Mucosa of rectum (tissue), 2 donors: Measurements from ENCODE around the gene SETMAR.

Experiments
- H3K27ac ChIP-seq, 2 donors: one replicate each; pipeline ENCODE4 v1.7.0; 2013; ENCODE audit warnings: inconsistent platforms in 2 of 2, low read depth in 2 of 2, low read length in 2 of 2
- H3K27me3 ChIP-seq, 2 donors: one replicate each; pipeline ENCODE4 v1.7.0; 2013; ENCODE audit warnings: low read length in 2 of 2; ENCODE audit not compliant: control insufficient read depth in 2 of 2, insufficient read depth in 2 of 2
- H3K36me3 ChIP-seq, 2 donors: one replicate each; pipeline ENCODE4 v1.7.0; 2013; ENCODE audit warnings: low read length in 2 of 2; ENCODE audit not compliant: control insufficient read depth in 2 of 2, insufficient read depth in 2 of 2
- H3K4me1 ChIP-seq, 2 donors: one replicate each; pipeline ENCODE4 v1.7.0; 2013; ENCODE audit warnings: low read length in 2 of 2, mild to moderate bottlenecking in 1 of 2; ENCODE audit not compliant: control insufficient read depth in 2 of 2, insufficient read depth in 2 of 2
- H3K4me3 ChIP-seq, 2 donors: one replicate each; pipeline ENCODE4 v1.7.0; 2013; ENCODE audit warnings: low read length in 2 of 2
- H3K9ac ChIP-seq, 2 donors: one replicate each; pipeline ENCODE4 v1.7.0; 2013; ENCODE audit warnings: low read length in 2 of 2, low read depth in 1 of 2, mild to moderate bottlenecking in 1 of 2
- H3K9me3 ChIP-seq, 2 donors: one replicate each; pipeline ENCODE4 v1.7.0; 2013; ENCODE audit warnings: low read length in 2 of 2; ENCODE audit not compliant: control insufficient read depth in 2 of 2
- donor health status: healthy.
- donor health status: Normal muscosa, but diverticular disease.

SETMAR gene

GRCh38 chr3:4350789-4351163 is 47.6 kb downstream of the SETMAR start:
- Histone ChIP-seq H3K4me3 (peak overlapping the region in 1 of 2 donors; percentile 46), H3K9ac (no peak overlapping the region), H3K27ac (no peak overlapping the region), H3K4me1 (peaks cover 0 to 3% of the 10 kb centered on the region in 2 donors), H3K9me3 (no peaks in the 10 kb centered on the region), H3K27me3 (no peaks in the 10 kb centered on the region), H3K36me3 (no peaks in the 10 kb centered on the region)

- H3K27ac ChIP-seq, result no peak overlapping the region
Observed at GRCh38 chr3:4351164-4351855, 48.1 kb downstream of the SETMAR start.

GRCh38 chr3:4351872-4352271 is 48.7 kb downstream of the SETMAR start:
- H3K27ac ChIP-seq, result no peak overlapping the region
- H3K9ac ChIP-seq, result no peak overlapping the region
- H3K27me3 ChIP-seq, result no peaks in the 10 kb centered on the region
- H3K4me1 ChIP-seq, result peaks cover 0 to 5% of the 10 kb centered on the region in 2 donors
- no peaks in the 10 kb centered on the region for H3K9me3 ChIP-seq
- no peak overlapping the region for H3K4me3 ChIP-seq
- no peaks in the 10 kb centered on the region for H3K36me3 ChIP-seq

More at GRCh38 chr3:4351164-4351855, 48.1 kb downstream of the SETMAR start:
- no peaks in the 10 kb centered on the region for H3K27me3 ChIP-seq
- peaks cover 0 to 5% of the 10 kb centered on the region in 2 donors for H3K4me1 ChIP-seq
- peak overlapping the region; percentile 46 for H3K4me3 ChIP-seq
- no peak overlapping the region for H3K9ac ChIP-seq
- H3K36me3 ChIP-seq, result no peaks in the 10 kb centered on the region
- no peaks in the 10 kb centered on the region for H3K9me3 ChIP-seq

- Histone ChIP-seq H3K4me1 (peaks cover 0 to 5% of the 10 kb centered on the region in 2 donors), H3K27ac (no peak overlapping the region), H3K4me3 (no peak overlapping the region), H3K9me3 (no peaks in the 10 kb centered on the region), H3K36me3 (no peaks in the 10 kb centered on the region), H3K27me3 (no peaks in the 10 kb centered on the region), H3K9ac (no peak overlapping the region)
Observed at GRCh38 chr3:4355401-4356219, 52.4 kb downstream of the SETMAR start.

- no peak overlapping the region for H3K9ac ChIP-seq
- peaks cover 0 to 5% of the 10 kb centered on the region in 2 donors for H3K4me1 ChIP-seq
- H3K4me3 ChIP-seq, result no peak overlapping the region
- H3K27ac ChIP-seq, result no peak overlapping the region
- H3K27me3 ChIP-seq, result no peaks in the 10 kb centered on the region
- H3K9me3 ChIP-seq, result no peaks in the 10 kb centered on the region
- no peaks in the 10 kb centered on the region for H3K36me3 ChIP-seq
Observed at GRCh38 chr3:4356220-4356540, 53.0 kb downstream of the SETMAR start.

GRCh38 chr3:4356546-4357410 is 53.6 kb downstream of the SETMAR start:
- Histone ChIP-seq H3K27me3 (no peaks in the 10 kb centered on the region), H3K27ac (no peak overlapping the region), H3K9ac (no peak overlapping the region)

GRCh38 chr3:4358273-4358672 is 55.1 kb downstream of the SETMAR start:
- peaks cover 0 to 5% of the 10 kb centered on the region in 2 donors for H3K4me1 ChIP-seq
- peaks cover 0 to 5% of the 10 kb centered on the region in 2 donors for H3K36me3 ChIP-seq
- H3K9ac ChIP-seq, result no peak overlapping the region
- no peaks in the 10 kb centered on the region for H3K27me3 ChIP-seq
- no peak overlapping the region for H3K27ac ChIP-seq
- H3K9me3 ChIP-seq, result no peaks in the 10 kb centered on the region
- H3K4me3 ChIP-seq, result no peak overlapping the region

More at GRCh38 chr3:4356546-4357410, 53.6 kb downstream of the SETMAR start:
- Histone ChIP-seq H3K36me3 (peaks cover 0 to 3% of the 10 kb centered on the region in 2 donors), H3K4me1 (peaks cover 0 to 5% of the 10 kb centered on the region in 2 donors), H3K9me3 (no peaks in the 10 kb centered on the region), H3K4me3 (no peak overlapping the region)

- no peak overlapping the region for H3K4me3 ChIP-seq
- H3K36me3 ChIP-seq, result peaks cover 0 to 5% of the 10 kb centered on the region in 2 donors
- H3K4me1 ChIP-seq, result peaks cover 0 to 5% of the 10 kb centered on the region in 2 donors
- H3K9ac ChIP-seq, result no peak overlapping the region
- H3K27ac ChIP-seq, result no peak overlapping the region
- no peaks in the 10 kb centered on the region for H3K27me3 ChIP-seq
- no peaks in the 10 kb centered on the region for H3K9me3 ChIP-seq
Observed at GRCh38 chr3:4359805-4360502, 56.8 kb downstream of the SETMAR start.

- peaks cover 0 to 2% of the 10 kb centered on the region in 2 donors for H3K4me1 ChIP-seq
- peaks cover 0 to 5% of the 10 kb centered on the region in 2 donors for H3K36me3 ChIP-seq
- no peak overlapping the region for H3K27ac ChIP-seq
Observed at GRCh38 chr3:4360817-4361216, 57.6 kb downstream of the SETMAR start.

More at GRCh38 chr3:4360817-4361216, 57.6 kb downstream of the SETMAR start:
- Histone ChIP-seq H3K27me3 (no peaks in the 10 kb centered on the region), H3K9me3 (no peaks in the 10 kb centered on the region), H3K9ac (no peak overlapping the region), H3K4me3 (no peak overlapping the region)
